Measurements from ENCODE around the gene ZDHHC20.

ZDHHC20 gene

GRCh38 chr13:21466527-21466926 lies 7.4 kb upstream of the ZDHHC20 start:
- no peak overlapping the region for H3K4me3 ChIP-seq (ENCODE audit: low read depth, low read length)
- H3K27me3 ChIP-seq (ENCODE audit: control insufficient read depth, insufficient read depth, low read length) = no peaks in the 10 kb centered on the region
- H3K9ac ChIP-seq (ENCODE audit: low read depth, low read length) = no peak overlapping the region
- no peaks in the 10 kb centered on the region for H3K36me3 ChIP-seq (ENCODE audit: control insufficient read depth, insufficient read depth, low read length)
- H3K27ac ChIP-seq (ENCODE audit: low read depth, low read length) = no peak overlapping the region
- H3K9me3 ChIP-seq (ENCODE audit: control insufficient read depth, insufficient read depth, low read length) = no peaks in the 10 kb centered on the region
- H3K4me1 ChIP-seq (ENCODE audit: control insufficient read depth, insufficient read depth, low read length) = peaks cover 16% of the 10 kb centered on the region

- no peak overlapping the region for H3K27ac ChIP-seq (ENCODE audit: low read depth, low read length)
- no peak overlapping the region for H3K9ac ChIP-seq (ENCODE audit: low read depth, low read length)
- no peaks in the 10 kb centered on the region for H3K36me3 ChIP-seq (ENCODE audit: control insufficient read depth, insufficient read depth, low read length)
- no peak overlapping the region for H3K4me3 ChIP-seq (ENCODE audit: low read depth, low read length)
- H3K9me3 ChIP-seq (ENCODE audit: control insufficient read depth, insufficient read depth, low read length) = no peaks in the 10 kb centered on the region
- peaks cover 16% of the 10 kb centered on the region for H3K4me1 ChIP-seq (ENCODE audit: control insufficient read depth, insufficient read depth, low read length)
- no peaks in the 10 kb centered on the region for H3K27me3 ChIP-seq (ENCODE audit: control insufficient read depth, insufficient read depth, low read length)
Measured at GRCh38 chr13:21465710-21466160, 6.6 kb upstream of the ZDHHC20 start.

- Histone ChIP-seq H3K4me3 (ENCODE audit: low read depth, low read length) (no peak overlapping the region), H3K4me1 (ENCODE audit: control insufficient read depth, insufficient read depth, low read length) (peaks cover 22% of the 10 kb centered on the region), H3K9me3 (ENCODE audit: control insufficient read depth, insufficient read depth, low read length) (no peaks in the 10 kb centered on the region), H3K36me3 (ENCODE audit: control insufficient read depth, insufficient read depth, low read length) (no peaks in the 10 kb centered on the region), H3K27ac (ENCODE audit: low read depth, low read length) (no peak overlapping the region), H3K9ac (ENCODE audit: low read depth, low read length) (no peak overlapping the region), H3K27me3 (ENCODE audit: control insufficient read depth, insufficient read depth, low read length) (no peaks in the 10 kb centered on the region)
Measured at GRCh38 chr13:21463424-21463823, 4.3 kb upstream of the ZDHHC20 start.

DNA sequence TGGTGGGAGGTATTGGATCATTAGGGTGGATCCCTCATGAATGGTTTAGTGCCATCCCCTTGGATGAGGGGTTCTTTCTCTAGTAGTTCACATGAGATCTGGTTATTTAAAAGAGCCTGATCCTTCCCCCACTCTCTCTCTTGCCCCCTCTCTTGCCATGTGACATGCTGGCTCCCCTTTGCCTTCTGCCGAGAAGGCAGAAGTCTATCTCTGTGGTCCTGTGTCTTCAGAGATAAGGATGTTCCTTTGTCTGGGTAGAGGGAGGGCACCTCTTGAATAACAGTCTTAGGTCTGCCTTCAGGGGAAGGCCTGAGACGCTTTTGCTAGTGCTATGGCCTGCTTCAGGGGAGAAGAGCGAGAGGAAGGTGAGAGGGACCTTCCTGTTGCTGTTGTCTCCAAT lies 2.0 kb upstream of the ZDHHC20 start:
- Histone ChIP-seq H3K4me3 (ENCODE audit: low read depth, low read length) (no peak overlapping the region), H3K36me3 (ENCODE audit: control insufficient read depth, insufficient read depth, low read length) (no peaks in the 10 kb centered on the region), H3K4me1 (ENCODE audit: control insufficient read depth, insufficient read depth, low read length) (peaks cover 16% of the 10 kb centered on the region), H3K27ac (ENCODE audit: low read depth, low read length) (no peak overlapping the region), H3K9ac (ENCODE audit: low read depth, low read length) (no peak overlapping the region), H3K27me3 (ENCODE audit: control insufficient read depth, insufficient read depth, low read length) (no peaks in the 10 kb centered on the region), H3K9me3 (ENCODE audit: control insufficient read depth, insufficient read depth, low read length) (no peaks in the 10 kb centered on the region)

- peak overlapping the region; percentile 95 for H3K27ac ChIP-seq (ENCODE audit: low read depth, low read length)
- H3K4me3 ChIP-seq (ENCODE audit: low read depth, low read length) = peak overlapping the region; percentile 100
- H3K4me1 ChIP-seq (ENCODE audit: control insufficient read depth, insufficient read depth, low read length) = peaks cover 6% of the 10 kb centered on the region
- no peaks in the 10 kb centered on the region for H3K9me3 ChIP-seq (ENCODE audit: control insufficient read depth, insufficient read depth, low read length)
- H3K36me3 ChIP-seq (ENCODE audit: control insufficient read depth, insufficient read depth, low read length) = no peaks in the 10 kb centered on the region
- peak overlapping the region; percentile 97 for H3K9ac ChIP-seq (ENCODE audit: low read depth, low read length)
- H3K27me3 ChIP-seq (ENCODE audit: control insufficient read depth, insufficient read depth, low read length) = no peaks in the 10 kb centered on the region
Measured at GRCh38 chr13:21458451-21458812, 671 bp downstream of the ZDHHC20 start.

GRCh38 chr13:21453387-21454081 lies 5.6 kb downstream of the ZDHHC20 start:
- Histone ChIP-seq H3K4me3 (ENCODE audit: low read depth, low read length) (no peak overlapping the region), H3K9me3 (ENCODE audit: control insufficient read depth, insufficient read depth, low read length) (peaks cover 3% of the 10 kb centered on the region; the same call in 1 of the 2 replicates), H3K4me1 (ENCODE audit: control insufficient read depth, insufficient read depth, low read length) (no peaks in the 10 kb centered on the region; the same call in 1 of the 2 replicates), H3K27me3 (ENCODE audit: control insufficient read depth, insufficient read depth, low read length) (no peaks in the 10 kb centered on the region), H3K36me3 (ENCODE audit: control insufficient read depth, insufficient read depth, low read length) (no peaks in the 10 kb centered on the region), H3K9ac (ENCODE audit: low read depth, low read length) (no peak overlapping the region), H3K27ac (ENCODE audit: low read depth, low read length) (no peak overlapping the region)

DNA sequence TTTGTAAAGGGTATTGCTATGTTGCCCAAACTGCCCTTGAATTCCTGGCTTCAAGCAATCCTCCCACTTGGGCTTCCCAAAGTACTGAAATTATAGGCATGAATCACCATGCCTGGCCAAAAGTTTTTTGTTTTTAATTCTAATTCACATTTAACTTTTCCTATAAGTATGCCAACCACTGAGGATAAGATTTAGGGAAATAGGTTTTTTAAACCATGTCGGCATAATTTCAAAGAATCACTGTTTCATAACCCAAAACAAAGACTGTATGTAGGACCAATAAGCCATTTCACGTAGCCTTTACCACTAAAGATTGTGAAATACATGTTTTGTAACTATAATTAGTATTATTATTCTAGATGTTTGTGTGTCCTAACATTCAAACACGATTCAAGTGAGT lies 8.2 kb downstream of the ZDHHC20 start:
- Histone ChIP-seq H3K36me3 (ENCODE audit: control insufficient read depth, insufficient read depth, low read length) (no peaks in the 10 kb centered on the region), H3K4me3 (ENCODE audit: low read depth, low read length) (no peak overlapping the region), H3K9me3 (ENCODE audit: control insufficient read depth, insufficient read depth, low read length) (peaks cover 3% of the 10 kb centered on the region), H3K9ac (ENCODE audit: low read depth, low read length) (no peak overlapping the region), H3K27me3 (ENCODE audit: control insufficient read depth, insufficient read depth, low read length) (no peaks in the 10 kb centered on the region), H3K27ac (ENCODE audit: low read depth, low read length) (no peak overlapping the region), H3K4me1 (ENCODE audit: control insufficient read depth, insufficient read depth, low read length) (no peaks in the 10 kb centered on the region)

DNA sequence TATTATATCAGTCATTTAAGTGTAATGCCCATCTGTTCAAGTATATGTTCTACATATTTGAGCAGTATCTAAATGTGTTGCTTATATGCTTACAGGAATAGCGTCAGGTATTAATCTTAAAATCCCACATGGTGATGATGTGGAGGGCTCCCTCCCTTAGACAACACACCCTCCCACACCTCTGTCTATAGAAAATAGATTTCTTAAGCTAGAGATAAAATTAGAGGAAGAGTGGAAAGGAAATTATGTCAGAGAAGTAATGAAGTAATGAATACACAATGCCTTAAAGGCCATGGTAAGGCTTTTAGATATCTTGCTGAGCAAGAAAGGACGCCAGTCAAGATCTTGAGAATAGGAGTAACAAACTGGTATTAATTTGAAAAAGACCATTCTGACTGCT lies 12.4 kb downstream of the ZDHHC20 start:
- Histone ChIP-seq H3K36me3 (ENCODE audit: control insufficient read depth, insufficient read depth, low read length) (no peaks in the 10 kb centered on the region), H3K9ac (ENCODE audit: low read depth, low read length) (no peak overlapping the region), H3K27me3 (ENCODE audit: control insufficient read depth, insufficient read depth, low read length) (no peaks in the 10 kb centered on the region), H3K4me1 (ENCODE audit: control insufficient read depth, insufficient read depth, low read length) (no peaks in the 10 kb centered on the region), H3K4me3 (ENCODE audit: low read depth, low read length) (no peak overlapping the region), H3K27ac (ENCODE audit: low read depth, low read length) (no peak overlapping the region), H3K9me3 (ENCODE audit: control insufficient read depth, insufficient read depth, low read length) (peaks cover 3% of the 10 kb centered on the region)

DNA sequence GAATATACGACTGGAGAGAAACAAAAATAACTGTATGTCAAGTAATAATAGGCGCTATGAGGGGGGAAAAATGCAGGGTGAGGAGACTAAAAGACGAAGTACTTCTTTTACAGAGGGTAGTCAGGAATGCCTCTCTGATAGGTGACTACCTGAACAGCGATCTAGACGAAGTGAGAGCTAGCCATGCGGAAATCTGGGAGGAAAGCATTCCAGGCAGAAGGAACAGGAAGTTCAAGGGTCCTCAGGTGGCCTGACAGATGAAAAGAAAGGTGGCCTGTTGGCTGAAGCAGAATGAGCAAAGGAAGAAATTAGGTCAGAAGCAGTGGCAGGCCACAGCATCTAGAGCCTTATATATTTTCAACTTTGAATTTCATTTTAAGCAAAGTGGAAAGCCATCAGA lies 13.3 kb downstream of the ZDHHC20 start:
- no peak overlapping the region for H3K4me3 ChIP-seq (ENCODE audit: low read depth, low read length)
- H3K27me3 ChIP-seq (ENCODE audit: control insufficient read depth, insufficient read depth, low read length) = no peaks in the 10 kb centered on the region
- H3K36me3 ChIP-seq (ENCODE audit: control insufficient read depth, insufficient read depth, low read length) = no peaks in the 10 kb centered on the region
- peaks cover 3% of the 10 kb centered on the region for H3K9me3 ChIP-seq (ENCODE audit: control insufficient read depth, insufficient read depth, low read length)
- H3K27ac ChIP-seq (ENCODE audit: low read depth, low read length) = no peak overlapping the region
- H3K4me1 ChIP-seq (ENCODE audit: control insufficient read depth, insufficient read depth, low read length) = no peaks in the 10 kb centered on the region
- no peak overlapping the region for H3K9ac ChIP-seq (ENCODE audit: low read depth, low read length)

DNA sequence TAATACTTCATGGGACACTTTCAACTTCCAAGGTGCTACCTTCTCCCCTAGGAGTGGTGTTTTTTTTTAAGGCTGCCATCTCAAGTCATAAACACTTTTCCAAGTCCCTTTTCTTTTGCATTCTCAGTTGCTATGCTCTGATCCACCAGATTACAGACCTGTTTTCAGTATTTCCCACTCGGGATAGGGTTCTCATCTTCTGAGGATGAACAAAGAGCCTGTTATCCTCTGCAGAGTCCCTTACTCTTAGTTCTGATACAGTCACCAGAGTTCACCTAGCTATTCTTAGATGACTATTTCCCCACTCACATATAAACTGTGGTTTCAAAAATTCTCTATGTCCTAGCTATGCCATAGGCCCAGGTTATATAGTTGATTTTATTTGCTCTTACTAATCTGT lies 15.9 kb downstream of the ZDHHC20 start:
- peaks cover 7% of the 10 kb centered on the region; the same call in 1 of the 2 replicates for H3K9me3 ChIP-seq (ENCODE audit: control insufficient read depth, insufficient read depth, low read length)
- no peak overlapping the region for H3K9ac ChIP-seq (ENCODE audit: low read depth, low read length)
- H3K27ac ChIP-seq (ENCODE audit: low read depth, low read length) = no peak overlapping the region
- H3K4me3 ChIP-seq (ENCODE audit: low read depth, low read length) = no peak overlapping the region
- no peaks in the 10 kb centered on the region for H3K4me1 ChIP-seq (ENCODE audit: control insufficient read depth, insufficient read depth, low read length)
- H3K27me3 ChIP-seq (ENCODE audit: control insufficient read depth, insufficient read depth, low read length) = no peaks in the 10 kb centered on the region
- H3K36me3 ChIP-seq (ENCODE audit: control insufficient read depth, insufficient read depth, low read length) = no peaks in the 10 kb centered on the region

DNA sequence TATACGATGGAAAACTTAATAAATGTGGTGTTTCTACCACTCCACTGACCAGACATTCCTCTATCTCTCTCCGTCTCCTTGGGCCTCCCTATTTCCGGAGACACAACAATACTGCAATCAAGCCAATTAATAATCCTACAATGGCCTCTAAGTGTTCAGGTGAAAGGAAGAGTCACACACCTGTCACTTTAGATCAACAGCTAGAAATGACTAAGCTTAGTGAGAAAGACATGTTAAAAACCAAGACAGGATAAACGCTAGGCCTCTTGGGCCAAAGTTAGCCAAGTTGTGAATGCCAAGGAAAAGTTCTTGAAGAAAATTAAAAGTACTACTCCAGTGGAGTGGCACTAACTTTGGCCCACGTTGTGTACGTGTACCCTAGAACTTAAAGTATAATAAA lies 22.5 kb downstream of the ZDHHC20 start:
- no peak overlapping the region for H3K9ac ChIP-seq (ENCODE audit: low read depth, low read length)
- H3K27ac ChIP-seq (ENCODE audit: low read depth, low read length) = no peak overlapping the region
- H3K4me1 ChIP-seq (ENCODE audit: control insufficient read depth, insufficient read depth, low read length) = no peaks in the 10 kb centered on the region
- no peaks in the 10 kb centered on the region for H3K27me3 ChIP-seq (ENCODE audit: control insufficient read depth, insufficient read depth, low read length)
- H3K4me3 ChIP-seq (ENCODE audit: low read depth, low read length) = no peak overlapping the region
- H3K9me3 ChIP-seq (ENCODE audit: control insufficient read depth, insufficient read depth, low read length) = peaks cover 7% of the 10 kb centered on the region; the same call in 1 of the 2 replicates
- no peaks in the 10 kb centered on the region for H3K36me3 ChIP-seq (ENCODE audit: control insufficient read depth, insufficient read depth, low read length)
